GM18909 (cell line): ENCODE measurements around the gene SNX10.
A peak's percentile ranks its signal among the peaks of the same experiment; 100 is the strongest.
"Not testable (repeated sequence)": the region's sequence is repeated elsewhere in the genome, so short reads cannot be mapped to it uniquely, and the experiment has no call there.

Experiments used
- ATAC-seq: cut with Tn5 transposase; IDR thresholded peaks from one replicate; pipeline ENCODE4 v1.9.1; 2021; ENCODE audit warnings: mild to moderate bottlenecking; ENCODE audit not compliant: unreplicated experiment, poor library complexity

The SNX10 gene, protein sequence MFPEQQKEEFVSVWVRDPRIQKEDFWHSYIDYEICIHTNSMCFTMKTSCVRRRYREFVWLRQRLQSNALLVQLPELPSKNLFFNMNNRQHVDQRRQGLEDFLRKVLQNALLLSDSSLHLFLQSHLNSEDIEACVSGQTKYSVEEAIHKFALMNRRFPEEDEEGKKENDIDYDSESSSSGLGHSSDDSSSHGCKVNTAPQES

DNA sequence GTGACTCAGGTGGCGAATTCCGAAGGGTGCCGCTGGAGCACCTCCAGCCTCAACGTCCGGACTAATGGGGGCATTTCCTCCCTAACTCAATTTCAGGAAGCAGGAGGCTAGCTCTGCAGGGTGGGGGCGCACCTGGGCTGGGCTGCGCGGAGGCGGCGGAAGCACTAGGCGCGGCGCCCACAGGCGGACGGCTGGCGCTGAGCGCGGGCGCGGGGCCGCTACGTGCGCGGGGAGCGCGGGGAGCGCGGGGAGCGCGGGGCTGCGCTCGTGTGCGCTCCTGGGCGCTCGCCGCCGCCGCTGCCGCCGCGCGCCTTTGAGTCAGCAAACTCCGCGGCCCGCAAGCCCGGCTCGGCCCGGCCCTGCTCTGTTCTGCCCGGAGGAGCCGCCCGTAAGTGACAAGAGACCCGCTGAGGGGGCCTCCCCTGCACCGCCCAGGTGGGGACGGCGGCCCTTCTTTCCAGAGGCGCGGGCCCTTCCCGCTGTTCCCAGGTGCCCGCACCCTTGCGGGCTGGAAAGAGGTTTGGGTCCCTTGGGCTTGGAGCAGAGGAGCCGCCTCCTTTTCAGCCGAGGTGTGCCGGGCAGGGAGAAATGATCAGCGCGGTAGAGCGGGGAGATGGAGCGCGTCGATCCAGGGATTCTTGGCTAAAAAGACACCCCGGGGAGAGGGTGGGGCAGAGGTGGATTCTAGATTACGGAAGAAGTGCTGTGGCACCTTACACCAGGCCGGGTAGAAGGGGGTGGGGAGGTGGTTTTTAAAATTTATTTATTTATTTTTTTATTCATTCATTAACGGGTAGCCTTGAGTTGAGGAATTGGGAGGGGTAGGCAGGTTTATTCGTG is at the start of gene SNX10:
Gene SNX10, plus strand, starts transcription at position 164 of the 840 bp plus-strand sequence. CDS start 54,581 bp downstream, outside the sequence.
- peak; percentile 82 for ATAC-seq

DNA sequence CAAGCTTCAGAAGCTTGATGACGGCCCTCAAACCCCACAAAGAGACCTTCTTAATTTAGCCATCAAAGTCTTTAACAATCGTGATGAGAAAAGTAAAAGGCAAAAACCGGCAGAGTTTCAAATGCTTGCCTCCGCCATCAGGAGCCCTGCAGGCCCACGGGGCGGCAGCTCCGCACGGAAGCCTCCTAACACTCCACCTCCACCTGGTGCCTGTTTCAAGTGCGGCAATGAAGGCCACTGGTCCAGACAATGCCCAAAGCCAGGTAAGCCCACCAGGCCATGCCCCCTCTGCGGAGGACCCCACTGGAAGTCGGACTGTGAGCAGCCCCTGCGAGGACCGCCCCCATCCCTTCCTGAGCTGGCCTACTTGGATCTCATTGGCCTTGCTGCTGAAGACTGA is 46.5 kb upstream of the SNX10 start:
- no peak for ATAC-seq

DNA sequence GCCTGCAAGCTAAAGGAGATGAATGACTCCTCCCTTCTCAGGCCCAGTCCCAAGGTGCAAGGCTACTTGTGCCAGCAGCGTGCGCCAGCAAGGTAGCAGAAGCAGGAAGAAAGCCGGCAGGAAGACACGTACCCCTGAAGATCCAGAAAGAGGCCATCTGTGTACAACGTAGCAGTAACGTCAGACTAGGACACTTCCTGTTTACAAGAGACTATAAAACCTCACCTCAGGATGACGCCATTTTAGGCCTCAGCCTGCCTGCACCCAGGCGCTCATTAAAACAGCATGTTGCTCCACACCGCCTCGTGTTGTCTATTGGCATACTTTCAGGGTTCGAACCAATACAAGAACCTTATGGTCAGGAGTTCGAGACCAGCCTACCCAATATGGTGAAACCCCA is 41.4 kb upstream of the SNX10 start:
- ATAC-seq = no peak

DNA sequence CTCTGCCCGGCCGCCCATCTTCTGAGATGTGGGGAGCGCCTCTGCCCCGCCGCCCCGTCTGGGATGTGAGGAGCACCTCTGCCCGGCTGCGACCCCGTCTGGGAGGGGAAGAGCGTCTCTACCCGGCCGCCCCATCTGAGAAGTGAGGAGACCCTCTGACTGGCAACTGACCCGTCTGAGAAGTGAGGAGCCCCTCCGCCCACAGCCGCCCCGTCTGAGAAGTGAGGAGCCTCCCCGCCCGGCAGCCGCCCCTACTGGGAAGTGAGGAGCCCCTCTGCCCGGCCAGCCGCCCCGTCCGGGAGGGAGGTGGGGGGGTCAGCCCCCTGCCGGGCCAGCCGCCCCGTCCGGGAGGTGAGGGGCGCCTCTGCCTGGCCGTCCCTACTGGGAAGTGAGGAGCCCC is 29.8 kb upstream of the SNX10 start:
- not testable (repeated sequence) for ATAC-seq

DNA sequence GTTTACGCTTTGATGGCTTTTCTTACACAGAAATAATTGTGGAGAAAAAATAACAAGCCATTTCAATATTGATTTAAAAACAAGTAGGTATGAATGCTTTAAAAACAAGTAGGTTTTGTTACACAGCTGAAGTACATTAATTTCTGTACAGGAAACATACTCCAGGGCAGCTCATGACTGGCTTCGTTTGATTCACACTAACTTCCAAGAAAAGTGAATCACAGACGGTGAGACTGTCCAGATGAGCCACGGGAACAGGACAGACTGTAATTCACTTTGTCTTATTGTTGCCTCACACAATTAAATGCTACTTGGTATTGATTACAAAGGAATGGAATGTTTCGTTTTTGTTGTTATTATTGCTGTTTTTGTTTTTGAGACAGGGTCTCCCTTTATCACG is 26.6 kb upstream of the SNX10 start:
- ATAC-seq = no peak

DNA sequence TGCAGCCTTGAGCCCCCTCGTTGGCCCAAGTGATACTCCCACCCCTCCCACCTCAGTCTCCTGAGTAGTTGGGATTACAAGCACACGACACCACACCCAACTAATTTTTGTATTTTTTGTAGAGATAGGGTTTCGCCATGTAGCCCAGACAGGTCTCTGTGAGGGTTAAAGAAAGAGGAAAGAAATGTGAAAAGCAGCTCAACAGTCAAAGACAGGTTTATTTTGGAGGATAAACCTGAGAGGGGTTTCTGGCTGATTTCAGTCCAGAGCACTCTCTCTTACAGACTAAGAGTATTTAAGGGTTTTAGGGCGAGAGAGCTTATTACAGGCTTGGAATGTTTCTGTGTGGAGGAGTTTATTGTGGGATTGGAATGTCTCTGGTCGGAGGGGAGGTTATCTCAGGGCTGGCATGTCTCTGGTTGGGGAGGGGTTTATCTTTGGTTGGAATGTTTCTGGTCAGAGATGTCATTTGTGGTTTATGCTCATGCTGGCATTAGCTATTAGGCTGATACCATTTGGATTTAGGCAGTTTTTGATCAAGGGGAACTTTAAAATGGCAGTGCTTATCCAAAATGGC is 26.1 kb upstream of the SNX10 start:
- no peak for ATAC-seq

DNA sequence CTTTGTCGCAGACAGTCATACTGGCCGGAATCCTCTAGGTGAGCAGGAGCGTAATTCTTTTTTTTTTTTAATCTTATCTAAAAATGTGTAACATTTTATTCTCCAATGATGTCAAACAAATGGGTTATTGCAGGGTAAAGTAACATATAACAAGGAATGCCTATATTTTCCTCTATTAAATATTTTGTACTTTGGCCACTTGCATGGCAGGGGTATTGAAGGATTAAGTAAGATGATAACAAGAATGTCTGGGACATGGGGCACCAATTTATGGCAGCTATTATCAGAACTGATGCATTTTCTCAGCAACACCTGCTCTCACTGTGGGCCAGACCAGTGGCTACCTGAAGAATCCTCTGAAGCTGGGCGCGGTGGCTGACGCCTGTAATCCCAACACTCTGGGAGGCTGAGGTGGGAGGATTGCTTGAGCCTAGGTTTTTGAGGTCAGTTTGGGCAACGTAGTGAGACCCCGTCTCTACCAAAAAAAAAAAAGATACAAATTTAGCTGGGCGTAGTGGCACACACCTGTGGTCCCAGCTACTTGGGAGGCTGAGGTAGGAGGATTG is 24.0 kb upstream of the SNX10 start:
- ATAC-seq = no peak

DNA sequence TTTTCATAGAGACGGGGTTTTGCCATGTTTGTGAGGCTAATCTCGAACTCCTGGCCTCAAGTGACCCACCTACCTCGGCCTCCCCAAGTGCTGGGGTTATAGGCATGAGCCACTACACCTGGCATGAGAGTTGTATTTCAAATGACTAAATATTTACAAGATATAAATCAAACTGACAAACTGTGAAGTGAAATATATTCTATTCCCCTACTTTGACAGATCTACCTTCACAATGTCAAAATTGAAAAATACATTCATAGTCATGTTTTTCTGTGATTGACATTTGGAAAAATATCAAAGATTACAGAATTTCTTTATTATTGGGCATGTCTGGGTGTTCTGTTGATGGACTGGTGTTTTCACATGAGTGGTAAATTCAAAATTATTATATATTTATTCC is 16.4 kb upstream of the SNX10 start:
- no peak for ATAC-seq

DNA sequence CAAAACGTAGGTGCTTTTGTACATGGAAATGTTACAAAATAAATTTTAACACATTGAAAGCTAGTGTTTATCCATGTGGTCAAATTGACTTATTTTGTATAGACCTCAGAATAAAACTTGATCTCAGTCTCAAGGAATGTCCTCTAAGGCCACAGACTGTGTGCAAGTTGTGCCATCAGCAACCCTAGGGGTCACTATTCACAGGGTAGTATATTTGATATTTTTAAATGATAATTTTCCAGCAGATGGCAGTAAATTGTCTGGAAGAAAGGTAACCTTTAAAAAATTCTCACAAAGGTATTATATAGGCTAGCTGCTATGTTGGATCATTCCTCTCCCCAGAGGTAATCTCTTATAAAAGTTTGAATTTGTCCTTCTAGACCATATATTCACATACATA is 12.9 kb upstream of the SNX10 start:
- ATAC-seq = peak; percentile 61

DNA sequence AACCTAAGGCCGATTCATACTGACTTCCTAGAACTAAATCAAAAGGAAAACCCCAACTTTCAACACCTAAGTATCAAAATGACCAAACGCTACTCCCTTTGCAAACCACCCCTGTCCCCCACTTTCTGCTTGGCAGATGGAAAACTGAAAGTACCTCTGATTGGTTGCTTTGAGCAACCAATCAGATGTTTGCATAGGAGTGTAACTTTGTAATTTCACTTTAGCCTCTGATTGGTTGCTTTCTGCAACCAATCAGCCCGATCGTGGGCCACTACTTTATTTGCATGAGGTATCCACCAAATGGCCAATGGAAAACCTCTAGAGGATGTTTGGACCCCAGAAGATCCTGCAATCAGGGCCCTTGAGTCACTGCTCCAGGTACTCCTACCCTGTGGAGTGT is 12.3 kb upstream of the SNX10 start:
- peak; percentile 59 for ATAC-seq

DNA sequence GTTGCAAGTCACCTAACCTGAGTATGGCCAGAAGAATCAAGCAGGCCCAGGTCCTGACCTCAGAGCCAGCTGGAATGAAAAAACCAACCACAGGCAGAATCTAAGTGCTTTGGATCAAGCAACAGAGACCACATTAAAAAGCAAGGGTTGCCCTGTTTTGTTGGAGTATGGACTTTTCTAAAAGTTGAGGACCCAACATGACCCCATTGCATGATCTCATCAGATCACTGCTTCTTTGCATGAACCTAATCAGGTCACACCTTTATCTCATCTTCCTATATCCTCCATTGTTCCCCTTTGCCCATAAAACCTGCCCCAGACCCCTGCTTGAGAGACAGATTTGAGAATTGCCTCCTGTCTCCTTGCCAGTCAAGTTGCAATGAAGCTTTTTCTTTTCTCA is 11.6 kb upstream of the SNX10 start:
- ATAC-seq = no peak

DNA sequence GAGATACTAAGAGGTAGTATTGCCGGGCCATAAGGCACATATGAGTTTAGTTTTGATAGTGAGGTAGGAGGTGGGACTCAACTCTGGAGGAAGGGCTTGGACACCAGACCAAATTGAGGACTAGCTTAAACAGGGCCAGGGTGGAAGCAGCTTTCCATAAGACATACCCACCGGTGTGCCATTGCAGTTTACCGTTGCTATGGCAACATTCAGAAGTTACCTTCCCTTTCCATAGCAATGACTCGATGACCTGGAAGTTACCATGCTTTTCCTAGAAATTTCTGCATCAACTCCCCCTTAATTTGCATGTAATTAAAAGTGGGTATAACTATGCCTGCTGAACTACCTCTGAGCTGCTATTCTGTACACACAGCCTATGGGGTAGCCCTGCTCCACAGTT is 10.9 kb upstream of the SNX10 start:
- ATAC-seq = no peak

DNA sequence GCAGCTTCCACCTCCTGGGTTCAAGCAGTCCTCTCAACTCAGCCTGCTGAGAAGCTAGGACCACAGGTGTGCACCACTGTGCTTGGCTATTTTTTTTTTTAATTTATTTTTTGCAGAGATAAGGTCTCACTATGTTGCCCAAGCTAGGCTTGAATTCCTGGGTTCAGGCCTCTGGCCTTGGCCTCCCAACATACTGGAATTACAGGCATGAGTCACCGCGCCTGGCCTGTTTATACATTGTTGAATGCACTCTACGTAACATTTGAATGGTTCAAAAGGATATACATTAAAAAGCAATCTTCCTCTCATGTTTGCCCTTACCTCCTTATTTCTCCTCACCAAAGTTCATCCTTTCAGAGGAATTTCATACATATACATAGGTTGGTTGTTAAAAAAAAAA is 7.2 kb upstream of the SNX10 start:
- no peak for ATAC-seq

DNA sequence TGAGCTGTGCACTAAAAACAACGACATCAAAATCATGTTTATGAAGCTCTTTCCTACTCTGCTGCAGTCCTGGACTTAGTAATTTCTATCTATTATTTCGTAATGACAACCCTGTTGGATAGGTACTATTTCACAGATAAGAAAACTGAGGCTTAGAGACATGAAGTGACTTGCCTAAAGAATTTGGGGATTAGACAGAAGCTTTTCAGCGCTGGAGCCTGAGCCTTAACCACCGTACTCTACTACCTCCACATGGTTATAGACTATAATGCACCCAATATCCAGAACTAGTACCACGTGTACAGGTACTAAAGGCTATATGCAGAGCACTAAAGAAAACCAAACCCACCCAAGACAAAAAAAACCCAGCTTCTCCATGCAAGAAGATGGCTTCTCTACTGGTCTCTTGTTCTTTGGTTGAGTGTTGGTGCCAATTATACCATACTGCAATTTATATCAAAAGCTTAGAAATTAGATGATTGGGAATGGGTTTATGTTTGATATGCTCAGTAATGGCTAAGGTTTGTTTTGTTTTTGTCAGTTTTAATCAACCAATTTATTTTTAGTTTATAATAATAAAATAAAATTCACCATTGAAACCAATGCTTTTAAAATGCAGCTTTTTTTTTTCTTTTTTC is 6.5 kb upstream of the SNX10 start:
- no peak for ATAC-seq

DNA sequence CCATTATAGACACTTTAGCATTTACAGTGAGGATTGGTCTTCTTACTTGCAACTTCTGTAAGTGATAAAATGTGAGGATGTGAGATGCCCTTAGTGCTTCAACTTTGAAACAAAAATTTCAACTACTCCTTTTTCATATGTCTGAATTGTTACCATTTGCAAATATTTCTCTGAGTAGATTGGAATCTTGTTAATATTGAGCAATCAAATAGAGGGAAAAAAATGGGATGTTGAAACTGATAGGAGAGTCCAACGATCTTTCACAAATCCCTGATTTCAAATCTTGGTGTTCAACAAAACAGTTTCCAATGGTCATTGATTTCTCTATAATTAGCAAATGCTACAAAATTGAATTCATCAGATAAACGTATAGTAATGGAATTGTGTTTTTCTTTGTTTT is 5.5 kb upstream of the SNX10 start:
- ATAC-seq = no peak

DNA sequence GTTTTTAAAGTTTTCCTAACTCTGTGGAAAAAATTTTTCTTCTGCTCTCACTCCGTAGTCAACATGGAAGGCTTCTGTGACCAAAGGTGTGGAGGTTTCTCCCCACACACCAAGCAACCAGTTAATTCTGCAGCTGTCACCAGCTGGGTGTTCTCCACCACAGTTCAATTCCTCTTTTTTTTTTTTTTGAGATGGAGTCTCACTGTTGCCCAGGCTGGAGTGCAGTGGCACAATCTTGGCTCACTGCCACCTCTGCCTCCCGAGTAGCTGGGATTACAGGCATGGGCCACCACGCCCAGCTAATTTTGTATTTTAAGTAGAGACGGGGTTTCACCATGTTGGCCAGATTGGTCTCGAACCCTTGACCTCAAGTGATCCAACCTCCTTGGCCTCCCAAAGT is 3.5 kb upstream of the SNX10 start:
- not testable (repeated sequence) for ATAC-seq

DNA sequence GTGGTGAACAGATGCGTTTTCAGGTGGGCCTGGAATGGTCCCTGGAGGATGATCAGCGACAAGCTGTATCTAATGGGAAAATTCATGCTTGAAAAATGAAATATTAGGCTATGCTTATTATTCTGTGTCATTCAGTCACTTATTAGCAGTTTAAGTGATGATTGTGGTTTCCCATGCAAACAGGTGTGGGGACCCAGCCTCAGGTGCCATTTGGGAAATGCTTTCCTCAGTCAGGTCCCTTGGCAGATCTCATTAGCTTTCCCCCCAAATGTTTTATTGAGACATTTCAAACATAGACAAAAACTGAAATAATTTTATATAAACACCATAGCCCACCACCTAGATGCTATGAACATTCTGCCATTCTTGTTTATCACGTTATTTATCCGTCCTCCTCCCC is 411 bp upstream of the SNX10 start:
- ATAC-seq = no peak

DNA sequence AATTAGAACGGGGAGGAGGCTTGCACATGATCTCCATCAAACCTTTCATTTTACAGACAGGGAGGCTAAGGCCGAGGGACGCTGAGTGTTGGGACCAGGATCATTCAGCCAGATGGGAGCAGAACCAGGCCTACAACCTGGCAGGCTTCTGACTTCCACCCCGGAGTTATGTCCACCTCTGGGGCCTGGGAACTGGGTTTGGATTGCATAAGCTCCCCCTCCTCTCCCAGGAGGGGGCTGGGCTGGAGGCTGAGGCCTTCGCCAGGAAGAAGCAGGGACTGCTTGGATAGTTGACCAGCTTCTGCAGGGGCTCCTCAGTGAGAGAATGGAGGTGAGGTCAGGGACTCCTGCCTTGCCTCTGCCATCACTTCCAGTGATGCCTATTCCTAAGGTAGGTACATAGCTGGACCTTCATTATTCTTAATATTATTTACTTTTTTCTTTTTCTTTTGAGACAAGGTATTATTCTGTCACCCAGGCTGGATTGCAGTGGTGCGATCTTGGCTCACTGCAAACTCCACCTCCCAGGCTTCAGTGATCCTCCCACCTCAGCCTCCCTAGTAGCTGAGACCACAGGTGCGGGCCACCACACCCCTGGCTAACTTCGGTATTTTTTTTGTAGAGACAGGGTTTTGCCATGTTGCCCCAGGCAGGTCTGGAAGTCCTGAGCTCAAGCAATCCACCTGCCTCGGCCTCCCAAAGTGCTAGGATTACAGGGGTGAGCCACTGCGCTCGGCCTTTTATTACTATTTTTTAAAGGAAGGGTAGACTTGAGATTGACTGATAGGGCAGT is 1.3 kb downstream of the SNX10 start:
- no peak for ATAC-seq

DNA sequence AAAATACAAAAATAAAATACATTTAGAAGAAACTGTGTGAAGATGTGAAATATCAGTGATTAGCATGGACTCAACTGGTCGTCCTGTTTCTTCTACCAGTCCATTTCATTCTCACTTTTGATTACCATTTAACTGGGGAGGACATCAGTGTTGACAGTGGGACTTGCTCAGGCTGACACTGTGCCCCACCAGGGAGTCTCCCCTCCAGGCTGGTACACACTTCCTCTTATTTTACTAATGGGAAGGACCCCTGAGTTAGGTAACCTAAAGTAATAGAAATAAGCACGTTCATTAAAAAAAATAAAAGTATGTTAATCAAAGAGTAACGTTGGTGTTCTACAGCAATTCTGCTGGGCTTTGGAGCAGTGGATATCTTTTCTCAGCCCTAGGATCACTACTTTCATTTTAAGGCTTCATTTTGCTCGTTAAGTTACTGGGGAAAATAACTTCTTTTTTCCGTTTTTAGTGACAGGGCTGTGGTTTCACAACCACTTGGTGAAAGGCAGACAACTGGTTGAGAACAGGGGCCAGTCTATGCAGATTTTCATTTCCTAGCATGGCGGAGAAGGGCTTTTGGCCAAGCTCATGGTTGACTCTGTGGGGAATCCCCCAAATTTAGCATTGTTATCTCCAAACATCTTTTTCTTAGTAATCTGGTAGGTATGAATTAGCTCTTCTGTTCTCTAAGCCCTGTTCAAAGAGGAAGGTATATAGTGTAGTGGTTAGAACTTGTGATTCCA is 2.1 kb downstream of the SNX10 start:
- peak; percentile 73 for ATAC-seq
